Skeletal muscle satellite cell (primary cell): Measurements from ENCODE around the gene TMEM218.

Source experiments
- H3K27me3 ChIP-seq: 2 replicates; pipeline ENCODE4 v1.7.0; 2013; ENCODE audit warnings: low read length; ENCODE audit not compliant: control insufficient read depth, insufficient read depth
- H3K36me3 ChIP-seq: 2 replicates; pipeline ENCODE4 v1.7.0; 2013; ENCODE audit warnings: mild to moderate bottlenecking, control low read depth, low read length; ENCODE audit not compliant: insufficient read depth
- H3K4me1 ChIP-seq: 2 replicates; pipeline ENCODE4 v1.7.0; 2013; ENCODE audit warnings: low read length; ENCODE audit not compliant: control insufficient read depth, insufficient read depth
- H3K4me2 ChIP-seq: 2 replicates; pipeline ENCODE4 v1.7.0; 2013; ENCODE audit warnings: mild to moderate bottlenecking, low read length
- H3K4me3 ChIP-seq: 2 replicates; pipeline ENCODE4 v1.7.0; 2013; ENCODE audit warnings: low read length
- H3K9ac ChIP-seq: 2 replicates; pipeline ENCODE4 v1.7.0; 2013; ENCODE audit warnings: mild to moderate bottlenecking, low read depth, low read length, moderate library complexity
- H3K9me3 ChIP-seq: replicated peaks from 2 replicates; pipeline ENCODE4 v1.7.0; 2013; ENCODE audit warnings: mild to moderate bottlenecking, control low read depth, low read length

TMEM218 gene

DNA sequence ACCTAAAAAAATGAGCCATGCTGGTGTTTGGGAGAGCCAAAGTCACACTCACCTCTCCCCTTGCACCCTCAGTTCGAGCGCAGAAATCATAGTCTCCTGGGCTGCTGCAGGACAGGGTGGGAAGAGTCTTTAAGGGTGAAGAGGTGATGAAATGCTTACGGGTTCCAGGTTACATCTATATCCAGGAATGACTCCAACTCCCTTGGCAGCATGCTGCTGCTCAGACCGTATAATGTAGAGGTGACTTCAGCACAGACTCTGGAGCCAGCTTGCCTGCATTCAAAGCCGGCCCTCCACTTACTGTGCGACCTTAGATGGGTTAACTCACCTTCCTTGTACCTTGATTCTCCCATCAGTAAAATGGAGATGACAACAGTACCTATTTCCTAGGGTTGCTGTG lies 35.9 kb upstream of the TMEM218 start:
- no peak overlapping the region for H3K4me2 ChIP-seq
- no peaks in the 10 kb centered on the region for H3K9me3 ChIP-seq
- no peak overlapping the region for H3K9ac ChIP-seq
- H3K27me3 ChIP-seq: peaks cover 4% of the 10 kb centered on the region
- H3K4me3 ChIP-seq: no peak overlapping the region
- H3K4me1 ChIP-seq: no peaks in the 10 kb centered on the region
- H3K36me3 ChIP-seq: no peaks in the 10 kb centered on the region

DNA sequence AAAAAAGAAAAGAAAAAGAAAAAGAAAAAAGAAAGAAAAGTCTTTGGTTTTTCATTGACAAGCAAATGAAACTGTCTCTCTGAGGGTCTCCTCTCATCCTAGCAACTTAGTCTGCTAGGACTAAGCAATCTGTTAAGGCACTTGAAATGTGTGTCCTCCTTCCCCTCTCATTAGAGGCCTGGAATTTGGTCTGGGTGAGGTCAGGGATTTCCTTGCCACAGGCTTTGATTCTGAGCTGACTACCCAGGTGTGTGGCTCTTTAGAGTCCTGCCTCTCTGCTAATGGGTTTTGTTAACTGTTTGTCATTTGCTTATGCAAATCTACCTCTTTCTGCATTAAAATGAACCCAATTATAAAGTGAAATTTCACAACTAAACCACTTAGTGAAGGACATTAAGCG lies 34.8 kb upstream of the TMEM218 start:
- no peak overlapping the region for H3K4me3 ChIP-seq
- H3K27me3 ChIP-seq: peaks cover 4% of the 10 kb centered on the region
- no peaks in the 10 kb centered on the region for H3K36me3 ChIP-seq
- no peak overlapping the region for H3K4me2 ChIP-seq
- no peak overlapping the region for H3K9ac ChIP-seq
- H3K9me3 ChIP-seq: no peaks in the 10 kb centered on the region
- H3K4me1 ChIP-seq: no peaks in the 10 kb centered on the region

DNA sequence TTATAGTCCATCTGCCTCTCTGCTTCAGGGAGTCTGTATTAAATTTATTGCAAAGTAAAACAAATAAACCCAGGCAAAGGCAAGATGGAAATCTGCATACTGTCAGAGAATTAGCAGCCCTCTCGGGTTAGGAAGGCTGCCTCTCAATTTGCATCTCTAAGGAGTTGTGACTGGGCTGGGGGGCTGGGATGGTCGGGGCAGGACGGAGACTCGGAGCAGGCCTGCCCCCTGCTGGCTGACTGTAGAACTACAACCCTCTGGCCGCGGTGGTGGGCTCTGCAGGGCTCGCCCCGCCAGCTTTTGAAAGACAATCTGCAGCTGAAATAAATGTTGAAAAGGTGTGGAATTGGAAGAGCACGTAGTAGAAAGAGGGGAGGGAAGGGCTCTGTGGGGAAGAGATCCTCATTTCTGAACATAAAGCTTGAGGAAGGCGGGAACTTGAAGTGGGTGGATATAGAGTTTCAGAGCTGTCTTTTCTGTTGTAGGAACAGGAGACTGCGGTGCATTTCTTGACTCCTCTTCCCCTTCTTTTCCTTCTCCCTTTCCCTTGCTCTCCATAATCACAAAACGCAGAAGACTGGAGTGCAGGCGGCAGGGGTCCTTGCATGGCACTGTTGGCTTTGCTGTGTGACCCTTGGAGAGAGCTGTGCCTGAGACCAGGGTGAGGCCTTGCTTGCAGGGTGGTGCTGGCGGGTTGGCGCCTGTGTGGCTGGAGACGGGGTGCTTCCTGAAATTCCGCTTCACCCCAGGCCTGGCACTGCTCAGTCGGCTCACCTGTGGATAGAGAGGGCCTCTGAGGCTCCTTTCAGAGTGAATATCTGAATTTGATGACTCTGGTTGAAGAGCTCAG lies 30.5 kb upstream of the TMEM218 start:
- Histone ChIP-seq H3K9ac (no peak overlapping the region), H3K4me3 (no peak overlapping the region), H3K9me3 (no peaks in the 10 kb centered on the region), H3K4me2 (peak overlapping the region; percentile 40), H3K27me3 (peaks cover 4% of the 10 kb centered on the region), H3K4me1 (no peaks in the 10 kb centered on the region), H3K36me3 (no peaks in the 10 kb centered on the region)

DNA sequence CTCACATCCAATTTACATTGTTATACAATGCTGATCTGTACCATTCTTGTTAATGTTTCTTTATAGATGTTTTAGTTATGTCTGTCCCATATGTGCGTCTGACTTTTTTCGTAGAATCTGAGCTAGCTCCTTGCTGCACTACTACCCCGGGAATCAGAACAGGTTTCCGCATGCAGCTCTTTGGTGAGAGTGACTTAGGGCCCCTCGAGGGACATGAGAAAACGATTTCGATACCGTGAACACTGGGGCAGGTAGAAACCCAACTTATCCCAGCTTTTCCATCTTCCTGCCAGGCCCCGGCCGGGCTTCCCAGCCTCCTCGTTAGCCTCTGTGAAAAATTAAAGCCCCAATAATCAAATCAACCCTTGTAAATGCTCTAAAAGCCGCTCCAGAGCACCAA lies 29.8 kb upstream of the TMEM218 start:
- H3K9ac ChIP-seq: no peak overlapping the region
- H3K4me3 ChIP-seq: no peak overlapping the region
- peaks cover 7% of the 10 kb centered on the region for H3K27me3 ChIP-seq
- no peaks in the 10 kb centered on the region for H3K36me3 ChIP-seq
- H3K4me2 ChIP-seq: no peak overlapping the region
- no peaks in the 10 kb centered on the region for H3K9me3 ChIP-seq
- no peaks in the 10 kb centered on the region for H3K4me1 ChIP-seq

DNA sequence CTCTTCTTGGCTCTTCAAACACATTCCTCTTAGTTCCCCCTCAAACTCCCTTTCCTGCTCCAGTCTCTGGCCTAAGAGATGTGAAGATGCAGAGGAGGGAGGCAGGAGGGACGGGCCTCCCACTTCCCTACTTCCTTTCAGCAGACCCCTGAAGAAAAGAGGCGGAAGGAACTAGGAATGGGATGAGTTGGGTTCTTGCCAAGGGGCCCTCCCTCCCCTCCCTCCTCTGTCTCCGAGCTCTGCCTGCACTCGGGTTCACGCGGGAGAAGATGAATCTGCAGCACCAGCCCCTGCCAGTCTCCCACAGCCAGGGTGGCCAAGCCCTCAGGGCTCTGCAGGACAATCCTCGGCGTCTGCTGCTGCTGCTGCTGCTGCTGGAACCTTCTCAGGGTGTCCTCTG lies 28.8 kb upstream of the TMEM218 start:
- Histone ChIP-seq H3K4me1 (no peaks in the 10 kb centered on the region), H3K36me3 (no peaks in the 10 kb centered on the region), H3K4me2 (no peak overlapping the region), H3K9me3 (no peaks in the 10 kb centered on the region), H3K9ac (no peak overlapping the region), H3K27me3 (peaks cover 11% of the 10 kb centered on the region), H3K4me3 (no peak overlapping the region)

DNA sequence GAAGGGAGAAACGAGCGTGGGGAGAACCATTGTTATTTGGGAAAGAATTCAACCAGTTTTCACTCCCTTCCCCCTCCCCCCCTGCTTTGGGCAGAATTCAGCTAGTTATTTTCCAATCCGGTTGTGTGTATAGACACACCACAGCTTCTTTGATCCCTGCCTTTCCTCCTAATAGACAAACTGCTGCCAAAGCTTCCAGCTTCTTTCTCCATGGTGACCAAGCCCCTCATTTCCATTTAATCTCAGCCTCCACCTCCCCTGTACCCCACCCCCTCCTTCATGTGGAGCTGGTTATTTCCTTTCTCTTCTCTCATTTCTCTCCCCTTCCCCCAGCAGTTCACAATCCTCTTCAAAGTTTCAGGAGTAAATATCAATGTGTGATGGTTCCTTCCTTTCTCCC lies 28.4 kb upstream of the TMEM218 start:
- H3K4me1 ChIP-seq: no peaks in the 10 kb centered on the region

DNA sequence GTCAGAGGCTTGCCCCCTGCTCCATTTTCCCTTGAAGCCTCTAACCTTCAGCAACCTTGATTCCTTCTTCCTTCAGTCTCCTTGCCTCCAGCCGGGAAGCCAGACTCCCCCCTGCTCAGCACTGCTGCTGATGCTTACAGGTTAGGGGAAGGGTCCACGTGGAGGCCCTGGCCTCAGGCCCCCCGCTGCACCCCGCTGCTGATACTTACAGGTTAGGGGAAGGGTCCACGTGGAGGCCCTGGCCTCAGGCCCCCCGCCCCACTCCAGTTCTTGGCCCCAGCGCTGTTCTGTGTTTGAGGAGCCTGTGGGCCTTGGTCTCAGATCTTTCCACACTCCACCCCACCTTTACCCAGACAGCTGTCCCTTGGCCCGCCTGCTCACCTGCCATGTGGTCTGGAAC lies 27.5 kb upstream of the TMEM218 start:
- Histone ChIP-seq H3K4me1 (no peaks in the 10 kb centered on the region), H3K4me3 (no peak overlapping the region), H3K9ac (no peak overlapping the region), H3K36me3 (no peaks in the 10 kb centered on the region), H3K27me3 (peaks cover 9% of the 10 kb centered on the region), H3K4me2 (no peak overlapping the region), H3K9me3 (no peaks in the 10 kb centered on the region)

More for the DNA sequence above, 28.4 kb upstream of the TMEM218 start:
- peaks cover 11% of the 10 kb centered on the region for H3K27me3 ChIP-seq
- H3K4me3 ChIP-seq: no peak overlapping the region
- H3K9ac ChIP-seq: no peak overlapping the region
- H3K36me3 ChIP-seq: no peaks in the 10 kb centered on the region
- no peaks in the 10 kb centered on the region for H3K9me3 ChIP-seq
- no peak overlapping the region for H3K4me2 ChIP-seq

DNA sequence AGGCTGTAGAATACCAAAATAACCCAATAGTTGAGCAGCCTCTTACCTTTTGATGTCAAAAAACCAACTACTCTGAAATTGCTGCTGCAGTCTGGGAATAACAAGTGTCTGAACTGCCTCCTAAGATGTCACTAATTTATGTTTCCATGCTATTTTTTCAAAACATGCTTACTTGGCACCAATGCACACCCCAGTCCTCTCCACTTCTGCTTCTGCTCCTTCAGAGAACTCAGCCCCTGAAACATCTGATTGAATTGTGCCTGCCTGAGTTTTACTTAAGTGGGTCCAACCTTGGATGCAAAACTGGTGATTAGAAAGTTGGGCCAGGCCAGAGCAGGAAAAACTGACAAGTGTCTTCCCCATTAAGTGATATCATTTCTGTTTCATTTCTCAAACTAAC lies 24.6 kb upstream of the TMEM218 start:
- Histone ChIP-seq H3K9ac (no peak overlapping the region), H3K4me1 (no peaks in the 10 kb centered on the region), H3K36me3 (no peaks in the 10 kb centered on the region), H3K9me3 (no peaks in the 10 kb centered on the region), H3K4me3 (no peak overlapping the region), H3K27me3 (peaks cover 6% of the 10 kb centered on the region), H3K4me2 (no peak overlapping the region)

DNA sequence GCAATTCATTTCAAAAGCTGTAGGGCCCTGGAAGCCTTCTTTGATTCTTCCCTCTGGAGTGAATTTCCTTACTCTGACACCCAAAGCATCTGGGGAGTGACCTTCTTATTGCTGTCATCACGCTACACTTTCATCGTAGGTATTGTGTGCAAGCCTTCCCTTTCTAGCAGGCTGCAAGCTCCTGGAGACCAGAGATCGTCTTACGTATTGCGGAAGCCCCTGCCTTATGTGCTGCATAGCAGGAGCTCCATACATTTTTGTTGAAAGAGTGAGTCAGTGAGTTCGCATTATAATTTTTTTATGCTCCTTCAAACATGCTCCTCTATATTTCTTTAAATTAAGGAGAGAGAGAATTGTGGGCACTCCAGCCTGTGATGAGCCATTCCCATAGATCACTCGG lies 21.2 kb upstream of the TMEM218 start:
- Histone ChIP-seq H3K36me3 (no peaks in the 10 kb centered on the region), H3K4me1 (peaks cover 15% of the 10 kb centered on the region), H3K9me3 (no peaks in the 10 kb centered on the region), H3K4me3 (no peak overlapping the region), H3K4me2 (no peak overlapping the region), H3K9ac (no peak overlapping the region), H3K27me3 (peaks cover 6% of the 10 kb centered on the region)

DNA sequence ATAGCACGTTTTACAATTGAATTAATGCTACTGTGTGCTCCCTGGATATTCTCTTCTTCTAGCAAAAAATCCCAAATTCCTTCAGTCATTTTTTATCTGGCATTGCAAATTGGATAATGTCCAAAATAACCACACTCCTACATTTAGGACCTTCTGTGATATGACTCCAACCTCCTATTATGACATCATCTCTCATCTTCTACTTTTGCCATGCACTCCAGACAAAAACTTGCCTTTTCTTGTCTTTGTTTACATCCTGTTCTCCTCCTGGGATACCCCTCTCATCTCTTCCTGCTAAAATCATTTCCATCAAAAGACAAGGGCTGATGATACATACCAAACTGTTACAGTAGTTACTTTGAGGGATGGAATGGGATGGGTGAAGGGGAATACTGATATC lies 20.6 kb upstream of the TMEM218 start:
- peaks cover 6% of the 10 kb centered on the region for H3K27me3 ChIP-seq
- H3K9ac ChIP-seq: no peak overlapping the region
- no peak overlapping the region for H3K4me3 ChIP-seq
- H3K36me3 ChIP-seq: no peaks in the 10 kb centered on the region
- H3K4me2 ChIP-seq: no peak overlapping the region
- no peaks in the 10 kb centered on the region for H3K9me3 ChIP-seq
- peaks cover 15% of the 10 kb centered on the region for H3K4me1 ChIP-seq

DNA sequence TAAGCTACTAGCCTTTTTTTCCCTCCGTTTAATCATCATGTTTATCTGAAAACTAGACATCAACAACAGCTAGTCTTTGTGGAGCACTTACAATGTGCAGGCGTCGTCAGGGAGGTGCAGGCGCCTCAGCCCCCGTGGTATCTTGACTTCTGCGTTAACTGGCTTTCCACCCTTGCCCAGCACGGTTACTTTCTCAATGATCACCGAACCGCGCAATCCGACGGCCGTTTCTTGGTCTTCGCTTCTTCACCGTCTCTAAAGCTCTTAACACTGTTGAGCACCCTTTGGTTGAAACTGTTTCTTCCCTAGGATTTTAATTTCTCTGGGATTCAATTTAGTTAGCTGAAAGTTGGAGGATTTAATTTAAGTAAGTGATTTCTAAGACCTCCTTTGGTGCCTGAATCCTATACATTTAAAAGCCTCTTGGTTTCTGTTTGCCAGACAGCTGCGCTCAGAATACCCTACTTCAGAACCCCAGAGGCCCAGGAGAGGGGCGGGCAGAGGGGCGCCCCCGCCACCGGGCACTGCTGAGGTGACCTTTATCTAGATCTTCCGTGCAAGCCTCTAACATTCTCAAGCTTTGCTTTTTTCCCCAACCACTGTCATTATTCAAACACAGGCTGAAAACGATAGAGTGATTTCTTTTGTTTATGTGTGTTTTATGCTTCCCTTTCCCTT lies 18.0 kb upstream of the TMEM218 start:
- no peak overlapping the region for H3K9ac ChIP-seq
- H3K9me3 ChIP-seq: no peaks in the 10 kb centered on the region
- no peaks in the 10 kb centered on the region for H3K36me3 ChIP-seq
- no peak overlapping the region for H3K4me2 ChIP-seq
- H3K4me3 ChIP-seq: no peak overlapping the region
- H3K27me3 ChIP-seq: no peaks in the 10 kb centered on the region
- H3K4me1 ChIP-seq: peaks cover 15% of the 10 kb centered on the region

DNA sequence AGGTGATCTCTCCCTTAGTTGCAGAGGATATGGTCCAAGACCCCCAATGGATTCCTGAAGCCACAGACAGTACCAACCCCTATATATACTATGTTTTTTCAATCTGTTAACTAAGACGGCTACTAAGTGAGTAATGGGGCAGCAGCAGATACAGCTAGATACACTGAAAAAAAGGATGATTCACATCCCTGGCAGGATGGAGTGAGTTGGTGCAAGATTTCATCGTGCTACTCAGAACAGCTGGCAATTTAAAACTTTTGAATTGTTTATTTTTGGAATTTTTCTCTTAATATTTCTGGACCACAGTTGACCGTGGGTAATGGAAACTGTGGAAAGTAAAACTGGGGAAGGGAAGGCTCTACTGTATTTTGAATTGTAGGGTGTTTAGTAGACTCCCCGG lies 17.0 kb upstream of the TMEM218 start:
- Histone ChIP-seq H3K9ac (peak overlapping the region; percentile 6), H3K4me2 (peak overlapping the region; percentile 56), H3K27me3 (no peaks in the 10 kb centered on the region)

More for the DNA sequence above, 17.0 kb upstream of the TMEM218 start:
- Histone ChIP-seq H3K4me1 (peaks cover 20% of the 10 kb centered on the region), H3K9me3 (no peaks in the 10 kb centered on the region), H3K4me3 (peak overlapping the region; percentile 22), H3K36me3 (no peaks in the 10 kb centered on the region)
